ENCODE measurements around the gene AIRE.
"Not testable (repeated sequence)": the region's sequence is repeated elsewhere in the genome, so short reads cannot be mapped to it uniquely, and the experiment has no call there.

DNA sequence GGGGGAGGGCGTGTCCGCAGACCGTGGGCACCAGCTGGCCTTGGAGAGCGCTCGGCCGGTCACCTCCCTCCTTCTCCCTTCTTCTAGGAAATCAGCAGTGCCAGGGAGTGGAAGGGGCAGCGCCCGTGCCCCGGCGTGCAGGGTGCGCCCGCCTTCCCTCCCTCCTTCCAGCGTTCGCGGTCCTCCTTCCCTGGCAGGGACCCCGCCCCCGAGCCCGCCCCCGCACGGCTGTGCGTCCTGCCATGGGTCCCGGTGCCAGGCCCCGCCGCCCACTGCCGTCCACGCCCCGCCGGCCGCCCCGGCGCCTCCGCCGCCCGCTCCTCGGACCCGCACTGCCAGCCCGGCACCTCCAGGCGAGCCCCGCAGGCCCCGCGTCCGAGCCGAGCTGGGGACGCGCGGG is 45.3 kb upstream of the AIRE start:
- TF ChIP-seq CTCF (IDR thresholded peaks at IDR 0.05); FOXP1 (CRISPR knock-in tag; IDR thresholded peaks at IDR 0.05; ENCODE audit: borderline replicate concordance); HMGXB4 (CRISPR knock-in tag; IDR thresholded peaks at IDR 0.05); ELF4 (CRISPR knock-in tag; IDR thresholded peaks at IDR 0.05; ENCODE audit: low read depth); ZNF263 (CRISPR knock-in tag; IDR thresholded peaks at IDR 0.05; ENCODE audit: low read depth); USF2 (CRISPR knock-in tag; IDR thresholded peaks at IDR 0.05); ZNF281 (CRISPR knock-in tag; IDR thresholded peaks at IDR 0.05); NR1H2 (CRISPR knock-in tag; IDR thresholded peaks at IDR 0.05); ZNF317 (CRISPR knock-in tag; IDR thresholded peaks at IDR 0.05; ENCODE audit: borderline replicate concordance, low read depth); RELA (CRISPR knock-in tag; IDR thresholded peaks at IDR 0.05; ENCODE audit: borderline replicate concordance); ZNF121 (CRISPR knock-in tag; IDR thresholded peaks at IDR 0.05): not testable (repeated sequence)
- TF ChIP-seq, protein P1, sequence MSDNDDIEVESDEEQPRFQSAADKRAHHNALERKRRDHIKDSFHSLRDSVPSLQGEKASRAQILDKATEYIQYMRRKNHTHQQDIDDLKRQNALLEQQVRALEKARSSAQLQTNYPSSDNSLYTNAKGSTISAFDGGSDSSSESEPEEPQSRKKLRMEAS (CRISPR knock-in tag; IDR thresholded peaks at IDR 0.05) = not testable (repeated sequence)
- TF ChIP-seq, protein P2, sequence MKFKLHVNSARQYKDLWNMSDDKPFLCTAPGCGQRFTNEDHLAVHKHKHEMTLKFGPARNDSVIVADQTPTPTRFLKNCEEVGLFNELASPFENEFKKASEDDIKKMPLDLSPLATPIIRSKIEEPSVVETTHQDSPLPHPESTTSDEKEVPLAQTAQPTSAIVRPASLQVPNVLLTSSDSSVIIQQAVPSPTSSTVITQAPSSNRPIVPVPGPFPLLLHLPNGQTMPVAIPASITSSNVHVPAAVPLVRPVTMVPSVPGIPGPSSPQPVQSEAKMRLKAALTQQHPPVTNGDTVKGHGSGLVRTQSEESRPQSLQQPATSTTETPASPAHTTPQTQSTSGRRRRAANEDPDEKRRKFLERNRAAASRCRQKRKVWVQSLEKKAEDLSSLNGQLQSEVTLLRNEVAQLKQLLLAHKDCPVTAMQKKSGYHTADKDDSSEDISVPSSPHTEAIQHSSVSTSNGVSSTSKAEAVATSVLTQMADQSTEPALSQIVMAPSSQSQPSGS (CRISPR knock-in tag; IDR thresholded peaks at IDR 0.05; ENCODE audit: borderline replicate concordance, low read depth) = not testable (repeated sequence)
- TF ChIP-seq, protein P3, sequence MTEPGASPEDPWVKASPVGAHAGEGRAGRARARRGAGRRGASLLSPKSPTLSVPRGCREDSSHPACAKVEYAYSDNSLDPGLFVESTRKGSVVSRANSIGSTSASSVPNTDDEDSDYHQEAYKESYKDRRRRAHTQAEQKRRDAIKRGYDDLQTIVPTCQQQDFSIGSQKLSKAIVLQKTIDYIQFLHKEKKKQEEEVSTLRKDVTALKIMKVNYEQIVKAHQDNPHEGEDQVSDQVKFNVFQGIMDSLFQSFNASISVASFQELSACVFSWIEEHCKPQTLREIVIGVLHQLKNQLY (CRISPR knock-in tag; IDR thresholded peaks at IDR 0.05) = not testable (repeated sequence)
